ENCODE data around the gene PMVK.
A peak's percentile ranks its signal among the peaks of the same experiment; 100 is the strongest.

The PMVK gene

DNA sequence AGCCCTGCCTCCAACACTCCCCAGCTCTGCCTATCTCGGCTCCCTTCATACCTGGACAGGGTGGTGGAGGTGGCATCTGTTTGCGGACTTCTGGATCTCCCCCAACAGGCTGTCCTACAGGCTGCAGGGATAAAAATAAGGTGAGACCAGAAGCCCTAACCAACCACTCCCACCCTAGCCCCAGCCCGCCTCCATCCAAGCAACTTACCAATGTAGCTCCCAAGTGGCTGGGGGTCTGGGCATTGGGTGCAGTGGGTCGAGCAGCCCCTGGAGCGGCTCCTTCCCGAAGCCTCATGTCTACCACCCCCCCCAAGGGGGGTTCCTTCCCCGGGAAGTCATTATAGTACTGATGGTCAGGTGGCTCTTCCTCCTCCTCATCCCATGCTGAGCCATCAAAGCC, 29.6 kb upstream of the PMVK start:
- no peak for DNase-seq

DNA sequence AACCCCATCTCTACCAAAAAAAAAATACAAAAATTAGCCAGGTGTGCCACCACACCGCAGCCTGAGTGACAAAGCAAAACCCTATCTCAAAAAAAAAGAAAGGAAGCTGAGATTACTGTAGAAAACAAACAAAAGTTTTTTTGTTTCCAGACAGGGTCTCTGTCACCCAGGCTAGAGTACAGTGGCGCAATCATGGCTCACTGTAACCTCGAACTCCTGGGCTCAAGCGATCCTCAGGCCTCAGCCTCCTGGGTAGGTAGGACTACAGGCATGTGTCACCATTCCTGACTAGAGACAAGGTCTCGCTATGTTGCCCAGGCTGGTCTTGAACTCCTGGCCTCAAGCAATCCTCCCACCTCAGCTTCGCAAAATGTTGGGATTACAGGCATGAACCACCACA, 27.8 kb upstream of the PMVK start:
- no peak for DNase-seq

DNA sequence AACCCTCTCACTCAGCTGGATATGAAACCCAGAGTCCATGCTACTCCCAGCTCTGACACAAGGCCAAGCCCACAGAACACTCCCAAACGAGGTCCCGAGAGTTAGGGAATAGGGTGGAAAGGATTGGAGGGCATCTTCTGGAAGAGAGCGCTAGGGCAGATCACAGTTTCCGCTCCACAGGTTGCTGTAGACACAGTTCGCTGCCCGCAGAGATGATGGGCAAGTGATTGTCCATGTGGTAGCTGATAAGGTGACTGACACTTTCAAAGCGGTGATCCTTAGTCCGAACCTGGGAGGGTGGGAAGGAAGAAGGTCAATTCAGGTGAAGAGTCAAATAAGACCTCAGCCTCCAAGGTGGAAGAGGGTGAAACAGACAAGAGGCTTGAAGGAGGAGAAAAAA, 27.1 kb upstream of the PMVK start:
- DNase-seq, result no peak

DNA sequence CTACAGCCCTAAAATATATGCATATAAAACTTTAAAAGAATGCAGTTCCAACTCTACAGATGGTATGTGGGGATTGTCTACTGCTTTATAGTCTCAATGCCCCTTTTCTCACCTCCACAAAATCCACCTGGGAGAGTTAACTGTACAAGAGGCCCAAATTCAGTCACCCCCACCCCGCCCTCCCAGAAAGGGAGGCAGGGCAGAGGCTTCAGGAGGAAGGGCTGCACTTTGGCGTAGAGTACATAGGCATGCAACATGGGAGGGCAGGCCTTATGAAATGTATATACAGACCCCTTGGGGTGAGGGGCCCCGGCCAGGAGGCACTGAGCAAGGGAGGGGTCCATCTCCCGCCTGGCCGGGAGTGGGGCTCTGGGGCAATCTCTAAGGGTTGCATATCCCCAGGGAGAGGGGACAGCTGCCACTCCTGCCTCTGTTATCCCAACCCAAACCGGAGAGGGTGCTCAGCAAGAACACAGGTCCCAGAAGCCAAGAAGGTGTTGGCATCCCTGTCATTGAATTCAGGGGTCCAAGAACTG, 26.3 kb upstream of the PMVK start:
- DNase-seq, result no peak

DNA sequence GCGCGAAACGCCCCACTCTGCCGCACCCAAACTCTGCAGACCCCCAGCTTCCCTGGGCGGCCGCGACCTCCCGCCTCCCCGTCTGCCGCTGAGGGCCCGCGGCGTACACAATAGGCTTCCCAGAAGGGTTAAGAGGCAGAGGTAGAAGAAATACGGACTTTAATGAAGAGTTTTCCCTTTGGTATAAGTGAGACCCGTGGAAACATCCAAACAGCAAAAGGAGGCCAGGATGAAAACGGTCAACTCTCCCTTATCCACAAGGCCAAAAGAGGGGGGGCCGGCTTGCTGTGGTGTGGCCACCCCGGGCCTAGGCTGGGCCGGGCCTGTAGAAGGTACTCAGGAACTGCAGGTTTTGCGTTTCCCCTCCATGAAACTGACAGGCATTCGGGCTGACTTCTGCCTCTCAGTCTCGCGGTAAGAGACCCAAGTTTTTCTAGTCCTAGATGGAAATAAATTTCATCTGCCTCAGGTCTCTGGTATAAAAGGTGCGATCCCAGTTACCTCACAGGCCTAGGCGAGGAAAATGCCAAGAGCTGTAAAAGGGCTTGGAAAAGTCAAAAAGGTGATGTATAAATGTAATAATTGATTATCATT, 25.7 kb upstream of the PMVK start:
- DNase-seq, result peak; percentile 38

DNA sequence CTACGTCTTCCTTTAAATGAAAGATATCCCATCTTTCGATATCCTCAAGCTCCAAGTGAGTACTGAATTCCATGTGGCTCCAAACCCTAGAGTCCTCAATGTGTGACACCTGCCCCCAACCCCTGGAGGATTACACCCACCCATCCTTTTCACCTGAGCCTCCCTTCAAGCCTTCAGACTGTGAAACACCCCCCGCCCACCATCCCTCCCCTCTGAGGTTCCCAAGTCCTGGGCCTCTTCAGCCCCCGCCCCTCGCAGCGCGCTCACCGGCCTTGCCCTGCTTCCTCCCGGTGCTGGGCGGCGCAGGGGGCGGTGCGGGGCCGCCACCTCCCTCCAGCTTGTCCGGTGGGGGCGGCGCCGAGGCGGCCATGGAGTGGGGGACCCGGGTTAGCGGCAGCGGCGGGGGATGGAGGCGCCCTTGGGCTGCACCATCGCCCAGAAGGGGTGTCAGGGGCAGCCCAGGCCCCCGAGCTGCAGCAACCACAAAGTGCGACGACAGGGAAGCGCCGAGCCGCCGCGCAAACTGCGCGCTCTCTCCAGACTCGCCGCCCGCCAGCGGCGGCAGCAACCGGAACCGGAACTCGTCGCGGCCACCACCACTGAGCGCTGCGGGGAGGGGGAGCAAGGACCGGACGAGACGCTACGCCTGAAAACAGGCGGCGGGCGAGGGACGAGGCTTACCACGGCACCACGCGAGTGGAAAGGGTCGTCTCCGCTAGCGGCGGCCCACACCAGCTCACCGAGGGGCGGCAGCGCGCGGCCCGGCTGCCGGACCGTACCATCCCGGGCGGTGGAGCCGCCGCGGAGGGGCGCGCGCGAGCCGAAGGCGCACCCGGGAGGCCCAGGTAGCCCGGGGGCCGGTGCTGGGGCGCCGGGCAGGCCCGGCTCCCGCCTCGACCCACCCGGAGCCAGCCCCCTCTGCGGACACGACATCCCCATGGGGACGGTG, 25.0 kb upstream of the PMVK start, which contains the start of gene PYGO2:
Gene PYGO2 (minus strand): TSS at position 576 of the 949 bp plus-strand sequence. CDS start 206 bp downstream, at position 370.
- peak; percentile 75 for DNase-seq

DNA sequence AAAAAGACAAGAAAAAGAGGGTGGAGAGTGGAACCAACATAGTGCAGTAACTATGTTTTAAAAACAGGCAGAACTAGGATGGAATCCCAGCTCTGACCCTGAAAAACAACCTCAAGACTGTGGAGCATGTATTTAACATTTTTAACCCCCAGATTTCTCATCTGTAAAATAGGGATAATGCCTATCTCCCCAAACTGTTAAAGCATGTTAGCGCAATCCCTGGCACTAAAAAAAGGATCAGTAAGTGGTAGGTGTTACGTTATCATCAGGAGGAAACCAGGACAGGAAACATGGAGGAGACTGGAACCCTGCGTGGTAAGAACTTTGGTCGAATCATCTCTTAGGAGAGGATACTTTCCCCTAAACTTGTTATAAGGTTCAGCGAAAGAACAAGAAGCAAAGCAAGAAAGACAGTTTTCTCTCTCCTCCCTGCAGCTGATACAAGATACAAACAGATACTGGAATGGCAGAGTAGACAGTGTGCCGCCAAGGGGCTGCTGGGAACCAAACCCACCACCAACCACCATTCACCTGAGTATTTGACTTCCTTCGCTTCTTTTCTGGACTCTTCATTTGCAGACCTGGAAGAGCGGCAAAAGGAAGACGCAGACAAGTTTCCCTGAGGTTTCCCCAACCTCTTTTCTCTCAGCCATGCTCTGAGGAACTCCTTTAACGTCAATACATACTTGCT, 24.1 kb upstream of the PMVK start:
- DNase-seq, result no peak

DNA sequence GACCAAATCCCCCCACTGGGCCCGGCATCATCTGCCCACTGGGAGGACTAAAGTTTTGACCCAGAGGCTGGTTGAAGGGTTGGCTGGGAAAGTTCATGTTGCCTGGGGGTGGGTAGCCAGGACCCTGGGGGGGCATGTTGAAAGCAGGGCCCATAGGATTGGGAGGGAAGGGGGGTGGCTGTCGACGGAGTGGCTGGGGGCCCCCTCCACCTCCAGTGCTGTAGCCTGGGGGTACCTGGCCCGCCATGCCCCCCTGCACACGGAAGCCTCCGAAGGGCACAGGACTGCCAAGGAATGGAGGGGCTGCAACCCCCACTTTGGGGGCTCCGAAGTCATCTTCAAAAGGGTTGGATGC, 22.9 kb upstream of the PMVK start:
- no peak for DNase-seq

DNA sequence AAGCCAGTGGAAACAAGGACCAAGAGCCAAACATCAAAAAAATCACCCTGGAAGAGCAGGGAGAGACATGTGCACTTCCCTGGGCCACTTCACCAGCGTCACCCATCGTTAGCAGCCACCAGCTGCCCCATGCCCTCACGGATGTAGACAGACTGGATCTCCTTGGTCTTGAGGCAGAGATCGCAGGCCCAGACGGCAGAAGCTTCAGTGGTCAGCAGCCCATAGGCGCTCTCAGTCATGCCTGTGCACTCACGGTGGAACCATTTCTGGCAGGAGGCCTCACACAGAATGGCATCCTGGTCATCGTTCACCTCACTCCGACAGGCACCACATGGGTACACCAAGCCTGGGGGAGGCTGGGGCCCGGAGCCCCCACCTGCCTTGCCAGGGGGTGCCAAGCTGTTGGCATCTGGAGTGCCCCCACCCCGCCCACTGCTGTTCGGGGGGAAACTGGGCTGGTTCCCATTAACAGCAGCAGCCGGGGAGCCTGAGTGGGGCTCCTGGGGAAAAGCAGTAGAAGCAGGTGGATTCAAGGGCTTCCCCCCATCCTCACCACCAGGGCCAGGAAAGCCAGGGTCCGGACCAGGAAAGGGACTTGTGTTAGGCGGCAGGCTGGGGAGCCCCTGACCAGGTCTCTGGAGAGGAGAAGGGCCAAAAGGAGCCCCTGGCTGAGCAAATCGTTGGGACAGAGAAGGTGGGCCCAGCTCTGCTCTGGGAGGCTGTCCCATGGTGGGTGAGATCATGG, 22.3 kb upstream of the PMVK start:
- DNase-seq, result no peak

DNA sequence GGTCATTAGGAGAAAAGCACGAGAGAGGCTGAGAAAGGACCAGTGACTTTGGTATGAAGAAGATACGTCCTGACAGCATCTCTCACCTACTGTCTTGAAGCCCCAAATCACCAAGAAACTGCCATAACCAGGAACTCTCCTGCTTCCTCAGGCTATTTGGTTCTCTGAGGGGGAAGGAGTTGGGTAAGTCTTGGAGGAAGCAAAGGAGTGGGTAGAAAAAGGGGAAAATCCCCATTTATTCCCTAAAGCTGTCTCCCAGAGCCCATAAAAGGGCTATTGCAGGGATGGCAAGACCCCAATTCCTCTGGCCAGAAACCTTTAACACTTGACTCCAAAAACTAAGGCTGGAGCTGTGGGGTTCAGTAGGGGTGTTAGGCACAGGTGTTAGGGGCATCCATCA, 21.5 kb upstream of the PMVK start:
- no peak for DNase-seq

DNA sequence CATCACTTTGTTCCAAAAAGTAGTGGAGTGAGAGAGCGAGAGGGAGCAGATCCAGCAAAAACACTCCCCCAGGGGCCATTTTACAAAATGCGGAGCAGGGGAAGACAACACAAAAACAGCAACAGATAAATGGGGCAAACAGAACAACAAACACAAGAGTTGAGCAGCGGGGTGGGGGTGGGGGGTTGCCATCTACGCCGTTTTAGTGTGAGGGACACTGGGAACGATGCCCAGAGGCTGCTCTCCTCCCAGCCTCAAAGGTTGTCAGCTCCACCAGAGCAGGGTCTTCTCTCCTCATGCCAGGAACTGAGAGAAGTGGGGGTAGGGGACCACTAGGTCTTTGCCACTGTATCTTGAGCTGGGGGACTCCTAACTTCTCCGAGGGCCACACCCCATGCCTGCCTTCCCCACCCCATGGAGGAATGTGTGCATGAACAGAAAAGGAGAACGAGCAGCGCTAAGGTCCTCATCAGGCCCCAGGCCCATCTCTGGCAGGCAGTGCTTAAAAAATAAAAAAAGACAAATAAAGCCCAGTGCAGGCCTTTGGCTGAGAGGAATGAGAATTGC, 20.7 kb upstream of the PMVK start:
- no peak for DNase-seq

DNA sequence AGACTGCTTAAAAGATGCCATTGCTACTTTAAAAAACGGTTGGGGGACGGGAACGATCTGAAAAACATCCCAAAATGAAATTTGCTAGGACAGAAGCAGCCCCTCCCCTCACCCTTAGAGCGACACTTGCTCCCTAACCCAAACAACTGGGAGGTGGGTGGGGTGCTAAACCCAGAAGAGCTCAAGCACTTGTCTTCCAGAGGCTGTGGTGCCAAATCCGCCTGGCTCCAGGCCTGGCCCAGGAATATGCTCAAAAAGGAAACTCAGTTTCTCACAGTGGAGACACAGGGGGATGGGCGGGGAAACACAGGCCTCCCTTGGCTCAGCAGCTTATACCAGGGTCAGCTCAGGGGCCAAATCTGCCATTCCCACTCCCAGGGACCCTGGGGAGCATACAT, 20.0 kb upstream of the PMVK start:
- no peak for DNase-seq

DNA sequence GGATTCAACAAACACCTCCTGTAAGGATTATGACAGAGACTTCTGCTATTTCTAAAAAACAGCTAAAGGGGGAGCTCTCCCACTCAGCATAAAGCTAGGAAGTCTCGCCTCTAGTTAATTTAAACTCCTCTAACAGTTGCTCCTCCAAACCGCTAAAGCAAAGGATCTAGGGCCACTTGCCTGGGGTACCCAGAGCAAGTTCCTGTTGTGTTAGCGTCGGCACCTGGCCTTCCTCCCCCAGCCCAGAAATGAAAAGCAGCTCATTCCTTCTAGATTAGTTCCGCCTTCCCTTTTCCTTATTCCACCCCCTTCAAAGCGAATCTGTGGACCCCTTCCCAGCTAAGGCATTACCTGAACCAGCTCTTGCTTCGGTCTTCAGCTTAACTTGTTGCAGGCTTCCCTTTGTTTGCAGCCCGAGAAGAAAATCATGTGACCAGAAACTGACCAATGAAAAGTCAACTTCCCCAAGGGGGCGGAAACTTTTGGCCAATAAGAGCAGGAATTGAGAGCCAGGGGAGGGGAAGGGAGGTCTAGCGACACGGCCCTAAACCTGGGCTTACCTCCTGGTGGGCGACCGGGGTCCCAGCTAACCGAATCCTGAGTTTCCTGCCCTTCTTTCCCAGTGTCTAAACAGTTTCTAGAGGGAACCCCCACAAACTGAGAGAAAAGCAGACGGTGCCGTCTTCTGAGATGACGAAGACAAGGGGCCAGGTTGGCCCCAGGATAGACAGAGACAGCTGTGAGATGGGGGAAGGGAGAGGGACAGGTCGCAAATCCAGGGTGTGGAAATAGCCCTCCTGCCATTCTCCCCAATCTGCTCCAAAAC, 19.4 kb upstream of the PMVK start, which contains the start of gene PBXIP1:
Gene PBXIP1 (minus strand): TSS at position 382 of the 826 bp plus-strand sequence. CDS start 2,378 bp downstream, outside the sequence.
- DNase-seq, result peak; percentile 87

DNA sequence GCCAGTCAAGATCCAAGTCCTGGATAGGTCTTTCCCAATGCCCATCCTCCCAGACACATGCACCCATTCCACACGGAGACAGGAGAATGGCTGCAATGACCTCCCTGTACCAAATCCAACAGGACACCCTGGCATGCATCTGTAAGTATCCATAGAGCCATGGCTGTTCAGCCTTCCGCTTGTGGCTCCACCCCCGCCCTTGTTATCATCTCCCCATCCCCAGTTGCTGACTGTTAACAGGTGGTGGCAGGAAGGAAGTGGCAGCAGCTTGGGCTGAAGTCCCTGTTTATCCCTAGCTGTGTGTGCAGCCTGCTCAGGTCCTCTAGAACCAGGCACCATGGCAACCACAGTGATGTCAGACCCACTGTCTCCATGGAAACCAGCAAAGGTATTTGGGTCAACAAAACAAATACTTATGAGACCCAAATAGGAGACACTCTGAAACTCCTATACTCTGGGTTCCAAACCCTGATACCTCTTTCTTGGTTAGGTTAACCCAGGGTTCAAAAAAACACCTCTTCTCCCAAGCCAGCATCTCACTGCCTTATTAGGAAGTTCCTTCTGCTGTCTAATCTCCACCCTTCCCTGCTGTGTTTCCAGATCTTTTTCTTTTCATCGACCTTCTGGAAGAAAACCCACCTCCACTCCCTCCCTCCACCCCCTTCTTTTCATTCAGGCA, 18.7 kb upstream of the PMVK start:
- DNase-seq, result peak; percentile 80

DNA sequence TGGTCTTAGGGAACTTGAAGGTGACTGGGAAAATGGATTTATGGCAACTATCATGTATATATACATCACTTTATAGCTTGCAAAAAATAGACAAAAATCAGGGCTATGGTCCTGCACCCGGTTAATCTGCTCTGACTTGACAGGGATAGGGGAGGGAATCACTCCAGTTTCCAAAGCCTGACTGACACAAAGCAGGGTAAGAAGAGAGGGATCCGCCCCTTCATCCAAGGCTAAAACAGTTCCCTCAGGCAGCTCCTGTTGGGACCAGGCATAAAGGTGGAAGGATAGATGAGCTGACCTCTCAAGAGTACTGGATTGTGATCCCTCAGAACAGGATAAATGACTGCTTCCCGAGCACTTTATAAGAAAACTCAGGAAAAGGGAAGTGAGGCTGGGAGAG, 18.0 kb upstream of the PMVK start:
- no peak for DNase-seq

DNA sequence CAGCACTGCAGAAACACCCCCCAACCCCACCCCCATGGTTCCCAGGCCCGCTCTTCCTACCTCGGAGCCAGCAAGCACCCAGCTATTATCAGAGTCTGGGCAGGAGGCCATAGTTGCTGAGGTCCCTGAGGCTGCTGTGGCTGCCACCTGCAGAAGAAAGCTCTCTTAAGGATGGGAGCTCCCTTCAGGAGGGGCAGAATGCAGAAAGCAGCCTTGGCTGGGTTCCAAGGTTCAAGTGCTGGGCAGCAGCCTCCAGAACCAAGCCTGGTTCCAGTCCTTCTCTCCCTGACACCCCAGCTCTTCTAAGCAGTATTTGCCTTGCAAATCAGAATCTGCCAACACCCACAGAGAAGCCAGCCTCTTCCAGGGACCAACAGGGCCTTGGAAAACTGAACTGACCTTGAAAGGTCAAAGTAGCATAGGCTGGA, 17.1 kb upstream of the PMVK start:
- no peak for DNase-seq

DNA sequence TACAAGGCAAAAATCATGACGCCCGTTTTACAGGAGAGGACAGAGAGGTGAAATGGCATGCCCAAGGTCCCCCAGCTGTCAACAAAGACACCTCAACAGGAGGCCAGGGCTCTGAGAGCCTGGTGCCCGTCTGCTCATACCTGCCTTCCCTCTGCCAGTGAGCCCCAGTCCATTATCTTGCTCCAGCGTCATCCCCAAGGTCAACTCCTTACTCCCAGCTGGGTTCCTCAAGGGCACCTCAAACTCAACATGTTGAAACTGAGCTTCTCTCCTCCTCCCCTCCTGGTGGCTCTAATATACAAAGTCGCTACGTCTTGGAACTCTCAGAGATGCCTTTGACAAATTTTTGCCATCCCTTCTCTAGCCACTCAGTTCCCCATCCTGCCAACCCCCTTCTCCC, 16.1 kb upstream of the PMVK start:
- no peak for DNase-seq

DNA sequence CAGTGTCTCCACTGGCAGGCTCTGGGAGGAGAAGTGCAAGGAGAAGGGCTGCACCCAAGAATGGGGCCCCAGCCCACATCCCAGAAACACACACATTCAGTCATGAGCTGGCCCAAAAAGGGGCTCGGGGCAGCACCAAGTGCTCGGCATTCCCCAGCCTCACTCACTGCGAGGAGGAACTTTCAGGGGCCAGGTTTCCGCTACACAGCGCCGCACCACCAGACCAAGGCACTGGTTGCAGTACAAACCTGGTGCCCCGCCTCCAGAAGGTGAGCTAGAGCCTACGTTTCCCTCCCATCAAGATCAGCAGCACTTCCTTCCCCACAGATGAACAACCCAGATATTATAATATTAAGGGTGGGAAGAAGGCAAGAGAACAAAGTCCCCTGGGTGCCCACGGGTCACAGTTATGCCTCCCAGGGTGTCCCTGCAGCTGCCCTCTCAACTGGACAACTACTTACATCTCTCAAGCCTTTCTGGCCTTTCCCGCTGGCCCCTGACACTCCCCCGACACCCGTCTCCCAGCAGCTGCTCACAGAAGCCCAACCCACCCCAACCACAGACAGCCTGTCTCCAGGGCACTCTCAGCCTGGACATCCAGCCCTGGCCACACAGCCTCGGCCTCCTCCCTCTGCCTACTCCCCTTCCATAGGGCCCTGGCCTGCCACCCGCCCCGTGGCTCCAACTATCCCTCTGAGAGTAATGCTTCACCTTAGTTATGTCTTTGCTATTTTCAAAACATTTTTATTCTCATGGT, 15.6 kb upstream of the PMVK start:
- no peak for DNase-seq

DNA sequence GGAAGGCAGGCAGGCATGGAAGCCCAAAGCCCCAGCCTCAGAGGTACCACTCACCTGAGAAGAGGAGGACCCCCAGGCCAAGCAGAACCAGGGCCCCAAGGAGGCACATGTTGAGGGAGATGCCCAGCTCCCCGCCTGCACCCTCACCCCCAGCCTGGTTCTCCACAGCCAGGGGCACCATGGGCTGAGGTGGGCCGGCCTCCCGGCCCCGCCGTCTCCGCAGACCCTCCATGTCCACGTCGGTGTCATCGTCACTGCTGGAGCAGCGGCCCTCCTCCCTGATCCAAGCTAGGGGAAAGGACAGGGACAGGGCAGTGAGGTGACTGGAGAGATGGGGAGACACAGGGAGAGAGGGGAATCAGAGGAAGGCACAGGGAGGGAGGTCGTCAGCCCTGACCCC, 11.6 kb upstream of the PMVK start:
- DNase-seq, result no peak
